GM23338 (cell line): ENCODE results near the gene SYCP2. TPM values are rescaled to one million over a fixed set of nuclear protein-coding genes. Genes with fewer than 3 reads are reported as not detected.

Source experiments
- ATAC-seq: fragments of 200-7000 bp; cut with Tn5 transposase; 3 replicates; pipeline ENCODE4 v1.9.1; 2020
- DNase-seq: peaks from one replicate; pipeline ENCODE4 v3.0.0-alpha.2; 2015; ENCODE audit warnings: low spot score
- H2AFZ ChIP-seq: fragments of 200-600 bp; sonication (generic); 2 replicates; pipeline ENCODE4 v1.8.0; 2016; ENCODE audit warnings: antibody characterized with exemption, mild to moderate bottlenecking, moderate library complexity
- H3F3A ChIP-seq: fragments of 200-600 bp; sonication (generic); replicated peaks from 2 replicates; pipeline ENCODE4 v1.8.0; 2017; ENCODE audit warnings: antibody characterized with exemption, mixed run types, low read depth
- H3K27ac ChIP-seq: fragments of 200-600 bp; sonication (generic); 2 replicates; pipeline ENCODE4 v1.6.1; 2016; ENCODE audit warnings: low read depth
- H3K27me3 ChIP-seq: fragments of 200-600 bp; sonication (generic); 2 replicates; pipeline ENCODE4 v1.8.0; 2016; ENCODE audit warnings: mild to moderate bottlenecking, mixed run types, moderate library complexity; ENCODE audit not compliant: insufficient read depth
- H3K36me3 ChIP-seq: fragments of 200-600 bp; sonication (generic); 2 replicates; pipeline ENCODE4 v1.8.0; 2016; ENCODE audit warnings: mild to moderate bottlenecking; ENCODE audit not compliant: insufficient read depth
- H3K4me1 ChIP-seq: fragments of 200-600 bp; sonication (generic); 2 replicates; pipeline ENCODE4 v1.8.0; 2016; ENCODE audit warnings: mild to moderate bottlenecking, moderate library complexity; ENCODE audit not compliant: insufficient read depth
- H3K4me2 ChIP-seq: fragments of 200-600 bp; sonication (generic); 2 replicates; pipeline ENCODE4 v1.7.1; 2017; ENCODE audit warnings: mixed run types
- H3K4me3 ChIP-seq: fragments of 200-600 bp; sonication (generic); 2 replicates; pipeline ENCODE4 v1.6.1; 2016; ENCODE audit warnings: mixed run types
- H3K79me2 ChIP-seq: fragments of 200-600 bp; sonication (generic); replicated peaks from 2 replicates; pipeline ENCODE4 v1.8.0; 2017; ENCODE audit warnings: mild to moderate bottlenecking; ENCODE audit not compliant: insufficient read depth
- H3K9me2 ChIP-seq: fragments of 200-600 bp; sonication (generic); 2 replicates; pipeline ENCODE4 v1.8.0; 2017; ENCODE audit not compliant: insufficient read depth
- H4K20me1 ChIP-seq: fragments of 200-600 bp; sonication (generic); replicated peaks from 2 replicates; pipeline ENCODE4 v1.8.0; 2017; ENCODE audit warnings: mild to moderate bottlenecking; ENCODE audit not compliant: insufficient read depth
- H3K27ac Mint-ChIP-seq: 2 replicates; pipeline ENCODE4 v1.8.0; 2020; ENCODE audit warnings: inconsistent platforms, mild to moderate bottlenecking, moderate library complexity, mixed read lengths
- H3K27me3 Mint-ChIP-seq: 3 replicates; pipeline ENCODE4 v1.8.0; 2022; ENCODE audit warnings: low read depth, mild to moderate bottlenecking, moderate library complexity, mixed read lengths, inconsistent platforms; ENCODE audit not compliant: insufficient read depth, poor library complexity
- H3K36me3 Mint-ChIP-seq: 3 replicates; pipeline ENCODE4 v1.8.0; 2021; ENCODE audit warnings: low read depth, mild to moderate bottlenecking, inconsistent platforms, moderate library complexity, mixed read lengths
- H3K4me1 Mint-ChIP-seq: 3 replicates; pipeline ENCODE4 v1.8.0; 2020; ENCODE audit warnings: mild to moderate bottlenecking, inconsistent platforms, mixed read lengths
- H3K4me3 Mint-ChIP-seq: 3 replicates; pipeline ENCODE4 v1.8.0; 2021; ENCODE audit warnings: moderate library complexity, mild to moderate bottlenecking, inconsistent platforms, mixed read lengths
- H3K9me3 Mint-ChIP-seq: 3 replicates; pipeline ENCODE4 v1.8.0; 2020; ENCODE audit warnings: moderate library complexity, mild to moderate bottlenecking, inconsistent platforms, mixed read lengths
- CREB1 ChIP-seq: fragments of 250-450 bp; sonication (Bioruptor Pico); IDR thresholded peaks from 2 replicates; pipeline ENCODE4 v1.5.0; 2020; ENCODE audit warnings: low read depth, mild to moderate bottlenecking, moderate library complexity
- ETS1 ChIP-seq: IDR thresholded peaks from 2 replicates; pipeline ENCODE4 v1.6.1; 2016; ENCODE audit warnings: antibody characterized with exemption
- EZH2 ChIP-seq: fragments of 200-600 bp; sonication (generic); IDR thresholded peaks from one replicate; pipeline ENCODE4 v1.8.0; 2017; ENCODE audit warnings: antibody characterized with exemption, mild to moderate bottlenecking, low read depth; ENCODE audit not compliant: unreplicated experiment
- EZH2phosphoT487 ChIP-seq: fragments of 200-600 bp; sonication (generic); IDR thresholded peaks from one replicate; pipeline ENCODE4 v1.8.1; 2018; ENCODE audit warnings: antibody characterized with exemption; ENCODE audit not compliant: unreplicated experiment
- JUNB ChIP-seq: IDR thresholded peaks from one replicate; pipeline ENCODE4 v1.6.1; 2016; ENCODE audit warnings: antibody characterized with exemption; ENCODE audit not compliant: unreplicated experiment
- NANOG ChIP-seq: IDR thresholded peaks from 2 replicates; pipeline ENCODE4 v1.6.1; 2016; ENCODE audit warnings: antibody characterized with exemption, borderline replicate concordance
- POLR2AphosphoS5 ChIP-seq: IDR thresholded peaks from 2 replicates; pipeline ENCODE4 v1.6.1; 2016; ENCODE audit warnings: antibody characterized with exemption, low read depth
- REST ChIP-seq: IDR thresholded peaks from one replicate; pipeline ENCODE4 v1.6.1; 2018; ENCODE audit warnings: antibody characterized with exemption; ENCODE audit not compliant: unreplicated experiment
- STAT1 ChIP-seq: IDR thresholded peaks from one replicate; pipeline ENCODE4 v1.6.1; 2016; ENCODE audit warnings: antibody characterized with exemption; ENCODE audit not compliant: unreplicated experiment
- ZNF114 ChIP-seq: fragments of 250-450 bp; sonication (Bioruptor Pico); IDR thresholded peaks from 2 replicates; pipeline ENCODE4 v1.5.0; 2020; ENCODE audit warnings: mild to moderate bottlenecking, moderate library complexity
- ZNF331 ChIP-seq: fragments of 250-450 bp; sonication (Bioruptor Pico); IDR thresholded peaks from 2 replicates; pipeline ENCODE4 v1.5.0; 2020; ENCODE audit warnings: low read depth, mild to moderate bottlenecking, moderate library complexity
- polyA plus RNA-seq: library from polyadenylated mRNA; unstranded; fragments of >200 nt; fragmentation: Nextera tagmentation; extraction: Ambion mirVana; gene quantifications from 2 replicates; pipeline ENCODE4 v1.2.1, GENCODE V29; 2016
- total RNA-seq: library from RNA; depleted of rRNA; stranded (reverse); fragments of >200 nt; shearing (Covaris generic); gene quantifications from 2 replicates; pipeline ENCODE4 v1.2.3, GENCODE V29; 2014
- TF ChIP-seq, protein P1 (sequence below), 2 experiments: fragments of 200-600 bp in 1 of 2; sonication (generic) in 1 of 2; conservative IDR thresholded peaks; 2 replicates each; pipeline versions ENCODE4 v1.5.1 to v1.6.1; 2016 to 2017; ENCODE audit warnings: antibody characterized with exemption in 2 of 2, low read depth in 2 of 2, mild to moderate bottlenecking in 2 of 2, moderate library complexity in 1 of 2
- TF ChIP-seq, protein P2 (sequence below): fragments of 250-450 bp; sonication (Bioruptor Pico); IDR thresholded peaks from 2 replicates; pipeline ENCODE4 v1.5.0; 2020; ENCODE audit warnings: mild to moderate bottlenecking, moderate library complexity

SYCP2 gene
- total and polyA plus RNA-seq, 2 experiments from 2014 or later: 0.50 to 2.1 TPM

- peaks cover 14% of the 10 kb centered on the region for H3K27me3 Mint-ChIP-seq
- no peaks in the 10 kb centered on the region for H4K20me1 ChIP-seq
- peaks cover 3% of the 10 kb centered on the region; the same call in 2 of the 3 replicates for H3K4me1 Mint-ChIP-seq
- no peaks in the 10 kb centered on the region for H3K27me3 ChIP-seq
- H3K36me3 Mint-ChIP-seq: no peaks in the 10 kb centered on the region
- H3K36me3 ChIP-seq: no peaks in the 10 kb centered on the region
- no peaks in the 10 kb centered on the region for H3K4me1 ChIP-seq
- H3F3A ChIP-seq: no peaks in the 10 kb centered on the region
- DNase-seq: no peak
- H3K27ac ChIP-seq: no peak overlapping the region
- H3K4me3 Mint-ChIP-seq: no peak overlapping the region
- H3K4me3 ChIP-seq: no peak overlapping the region
- no peaks in the 10 kb centered on the region for H3K9me3 Mint-ChIP-seq
- no peak for ATAC-seq
- no peak overlapping the region for H3K4me2 ChIP-seq
- H3K27ac Mint-ChIP-seq: no peak overlapping the region
- H2AFZ ChIP-seq: no peak overlapping the region
- TF ChIP-seq, protein P1, sequence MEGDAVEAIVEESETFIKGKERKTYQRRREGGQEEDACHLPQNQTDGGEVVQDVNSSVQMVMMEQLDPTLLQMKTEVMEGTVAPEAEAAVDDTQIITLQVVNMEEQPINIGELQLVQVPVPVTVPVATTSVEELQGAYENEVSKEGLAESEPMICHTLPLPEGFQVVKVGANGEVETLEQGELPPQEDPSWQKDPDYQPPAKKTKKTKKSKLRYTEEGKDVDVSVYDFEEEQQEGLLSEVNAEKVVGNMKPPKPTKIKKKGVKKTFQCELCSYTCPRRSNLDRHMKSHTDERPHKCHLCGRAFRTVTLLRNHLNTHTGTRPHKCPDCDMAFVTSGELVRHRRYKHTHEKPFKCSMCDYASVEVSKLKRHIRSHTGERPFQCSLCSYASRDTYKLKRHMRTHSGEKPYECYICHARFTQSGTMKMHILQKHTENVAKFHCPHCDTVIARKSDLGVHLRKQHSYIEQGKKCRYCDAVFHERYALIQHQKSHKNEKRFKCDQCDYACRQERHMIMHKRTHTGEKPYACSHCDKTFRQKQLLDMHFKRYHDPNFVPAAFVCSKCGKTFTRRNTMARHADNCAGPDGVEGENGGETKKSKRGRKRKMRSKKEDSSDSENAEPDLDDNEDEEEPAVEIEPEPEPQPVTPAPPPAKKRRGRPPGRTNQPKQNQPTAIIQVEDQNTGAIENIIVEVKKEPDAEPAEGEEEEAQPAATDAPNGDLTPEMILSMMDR (conservative IDR thresholded peaks at IDR 0.05; ENCODE audit: low read depth in 2 of 2): no peak
- TF ChIP-seq EZH2phosphoT487 (no peak), REST (no peak), CREB1 (CRISPR knock-in tag) (no peak), ZNF331 (CRISPR knock-in tag) (no peak), JUNB (no peak), POLR2AphosphoS5 (no peak), NANOG (no peak), EZH2 (no peak), ETS1 (no peak), STAT1 (no peak), ZNF114 (no peak)
- TF ChIP-seq, protein P2, sequence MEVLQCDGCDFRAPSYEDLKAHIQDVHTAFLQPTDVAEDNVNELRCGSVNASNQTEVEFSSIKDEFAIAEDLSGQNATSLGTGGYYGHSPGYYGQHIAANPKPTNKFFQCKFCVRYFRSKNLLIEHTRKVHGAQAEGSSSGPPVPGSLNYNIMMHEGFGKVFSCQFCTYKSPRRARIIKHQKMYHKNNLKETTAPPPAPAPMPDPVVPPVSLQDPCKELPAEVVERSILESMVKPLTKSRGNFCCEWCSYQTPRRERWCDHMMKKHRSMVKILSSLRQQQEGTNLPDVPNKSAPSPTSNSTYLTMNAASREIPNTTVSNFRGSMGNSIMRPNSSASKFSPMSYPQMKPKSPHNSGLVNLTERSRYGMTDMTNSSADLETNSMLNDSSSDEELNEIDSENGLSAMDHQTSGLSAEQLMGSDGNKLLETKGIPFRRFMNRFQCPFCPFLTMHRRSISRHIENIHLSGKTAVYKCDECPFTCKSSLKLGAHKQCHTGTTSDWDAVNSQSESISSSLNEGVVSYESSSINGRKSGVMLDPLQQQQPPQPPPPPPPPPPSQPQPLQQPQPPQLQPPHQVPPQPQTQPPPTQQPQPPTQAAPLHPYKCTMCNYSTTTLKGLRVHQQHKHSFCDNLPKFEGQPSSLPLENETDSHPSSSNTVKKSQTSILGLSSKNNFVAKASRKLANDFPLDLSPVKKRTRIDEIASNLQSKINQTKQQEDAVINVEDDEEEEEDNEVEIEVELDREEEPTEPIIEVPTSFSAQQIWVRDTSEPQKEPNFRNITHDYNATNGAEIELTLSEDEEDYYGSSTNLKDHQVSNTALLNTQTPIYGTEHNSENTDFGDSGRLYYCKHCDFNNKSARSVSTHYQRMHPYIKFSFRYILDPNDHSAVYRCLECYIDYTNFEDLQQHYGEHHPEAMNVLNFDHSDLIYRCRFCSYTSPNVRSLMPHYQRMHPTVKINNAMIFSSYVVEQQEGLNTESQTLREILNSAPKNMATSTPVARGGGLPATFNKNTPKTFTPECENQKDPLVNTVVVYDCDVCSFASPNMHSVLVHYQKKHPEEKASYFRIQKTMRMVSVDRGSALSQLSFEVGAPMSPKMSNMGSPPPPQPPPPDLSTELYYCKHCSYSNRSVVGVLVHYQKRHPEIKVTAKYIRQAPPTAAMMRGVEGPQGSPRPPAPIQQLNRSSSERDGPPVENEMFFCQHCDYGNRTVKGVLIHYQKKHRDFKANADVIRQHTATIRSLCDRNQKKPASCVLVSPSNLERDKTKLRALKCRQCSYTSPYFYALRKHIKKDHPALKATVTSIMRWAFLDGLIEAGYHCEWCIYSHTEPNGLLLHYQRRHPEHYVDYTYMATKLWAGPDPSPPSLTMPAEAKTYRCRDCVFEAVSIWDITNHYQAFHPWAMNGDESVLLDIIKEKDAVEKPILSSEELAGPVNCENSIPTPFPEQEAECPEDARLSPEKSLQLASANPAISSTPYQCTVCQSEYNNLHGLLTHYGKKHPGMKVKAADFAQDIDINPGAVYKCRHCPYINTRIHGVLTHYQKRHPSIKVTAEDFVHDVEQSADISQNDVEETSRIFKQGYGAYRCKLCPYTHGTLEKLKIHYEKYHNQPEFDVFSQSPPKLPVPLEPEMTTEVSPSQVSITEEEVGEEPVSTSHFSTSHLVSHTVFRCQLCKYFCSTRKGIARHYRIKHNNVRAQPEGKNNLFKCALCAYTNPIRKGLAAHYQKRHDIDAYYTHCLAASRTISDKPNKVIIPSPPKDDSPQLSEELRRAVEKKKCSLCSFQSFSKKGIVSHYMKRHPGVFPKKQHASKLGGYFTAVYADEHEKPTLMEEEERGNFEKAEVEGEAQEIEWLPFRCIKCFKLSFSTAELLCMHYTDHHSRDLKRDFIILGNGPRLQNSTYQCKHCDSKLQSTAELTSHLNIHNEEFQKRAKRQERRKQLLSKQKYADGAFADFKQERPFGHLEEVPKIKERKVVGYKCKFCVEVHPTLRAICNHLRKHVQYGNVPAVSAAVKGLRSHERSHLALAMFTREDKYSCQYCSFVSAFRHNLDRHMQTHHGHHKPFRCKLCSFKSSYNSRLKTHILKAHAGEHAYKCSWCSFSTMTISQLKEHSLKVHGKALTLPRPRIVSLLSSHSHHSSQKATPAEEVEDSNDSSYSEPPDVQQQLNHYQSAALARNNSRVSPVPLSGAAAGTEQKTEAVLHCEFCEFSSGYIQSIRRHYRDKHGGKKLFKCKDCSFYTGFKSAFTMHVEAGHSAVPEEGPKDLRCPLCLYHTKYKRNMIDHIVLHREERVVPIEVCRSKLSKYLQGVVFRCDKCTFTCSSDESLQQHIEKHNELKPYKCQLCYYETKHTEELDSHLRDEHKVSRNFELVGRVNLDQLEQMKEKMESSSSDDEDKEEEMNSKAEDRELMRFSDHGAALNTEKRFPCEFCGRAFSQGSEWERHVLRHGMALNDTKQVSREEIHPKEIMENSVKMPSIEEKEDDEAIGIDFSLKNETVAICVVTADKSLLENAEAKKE: no peak
- H3K79me2 ChIP-seq: no peaks in the 10 kb centered on the region
- H3K9me2 ChIP-seq: no peaks in the 10 kb centered on the region; the same call in 1 of the 2 replicates
Measured at GRCh38 chr20:59814840-59815340, 118.5 kb downstream of the SYCP2 start.
